Measurements from ENCODE around the gene ENDOV.

DNA sequence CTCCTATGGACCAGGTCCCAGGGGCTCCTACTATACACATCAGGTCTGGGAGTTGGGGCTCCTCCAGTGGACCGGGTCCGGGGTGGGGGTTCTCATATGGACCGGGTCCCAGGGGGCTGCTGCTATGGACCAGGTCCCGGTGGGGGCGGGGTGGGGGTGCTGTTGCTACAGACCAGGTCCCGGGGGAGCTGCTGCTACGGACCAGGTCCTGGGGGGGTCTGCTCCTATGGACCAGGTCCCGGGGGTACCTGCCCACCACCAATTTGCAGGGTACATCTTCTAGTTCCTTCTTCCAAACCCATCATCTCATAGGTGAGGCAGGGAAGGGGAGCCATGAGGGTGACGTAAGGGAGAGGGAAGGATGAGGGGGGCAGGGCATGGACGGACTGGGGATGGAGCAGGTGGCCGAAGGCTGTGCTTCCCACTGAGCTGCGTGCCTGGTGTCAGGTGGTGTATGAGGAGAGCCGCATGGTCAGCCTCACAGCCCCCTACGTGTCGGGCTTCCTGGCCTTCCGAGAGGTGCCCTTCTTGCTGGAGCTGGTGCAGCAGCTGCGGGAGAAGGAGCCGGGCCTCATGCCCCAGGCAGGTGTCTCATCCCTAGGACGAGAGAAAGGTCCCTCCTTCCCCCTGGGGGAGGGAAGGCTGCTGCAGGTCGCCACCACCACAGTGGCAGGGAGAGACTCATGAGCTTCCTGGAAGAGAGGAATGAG, 6.6 kb downstream of the ENDOV start:
- TF ChIP-seq, protein P1, sequence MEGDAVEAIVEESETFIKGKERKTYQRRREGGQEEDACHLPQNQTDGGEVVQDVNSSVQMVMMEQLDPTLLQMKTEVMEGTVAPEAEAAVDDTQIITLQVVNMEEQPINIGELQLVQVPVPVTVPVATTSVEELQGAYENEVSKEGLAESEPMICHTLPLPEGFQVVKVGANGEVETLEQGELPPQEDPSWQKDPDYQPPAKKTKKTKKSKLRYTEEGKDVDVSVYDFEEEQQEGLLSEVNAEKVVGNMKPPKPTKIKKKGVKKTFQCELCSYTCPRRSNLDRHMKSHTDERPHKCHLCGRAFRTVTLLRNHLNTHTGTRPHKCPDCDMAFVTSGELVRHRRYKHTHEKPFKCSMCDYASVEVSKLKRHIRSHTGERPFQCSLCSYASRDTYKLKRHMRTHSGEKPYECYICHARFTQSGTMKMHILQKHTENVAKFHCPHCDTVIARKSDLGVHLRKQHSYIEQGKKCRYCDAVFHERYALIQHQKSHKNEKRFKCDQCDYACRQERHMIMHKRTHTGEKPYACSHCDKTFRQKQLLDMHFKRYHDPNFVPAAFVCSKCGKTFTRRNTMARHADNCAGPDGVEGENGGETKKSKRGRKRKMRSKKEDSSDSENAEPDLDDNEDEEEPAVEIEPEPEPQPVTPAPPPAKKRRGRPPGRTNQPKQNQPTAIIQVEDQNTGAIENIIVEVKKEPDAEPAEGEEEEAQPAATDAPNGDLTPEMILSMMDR (IDR thresholded peaks at IDR 0.05; ENCODE audit: low read depth, low read length) = no peak
- TF ChIP-seq EZH2phosphoT487 (IDR thresholded peaks at IDR 0.05; ENCODE audit: low read depth) = no peak

All from OCI-LY3 (cell line).